HL-60 (cell line): ENCODE data around the gene A4GALT.

Source experiments
- DNase-seq, 2 experiments: peaks; one replicate each; pipeline ENCODE4 v3.0.0-alpha.2; 2010 to 2020; ENCODE audit warnings: low read depth in 1 of 2, low spot score in 1 of 2
- H3K27ac ChIP-seq: fragments of 250-450 bp; sonication (Bioruptor Pico); replicated peaks from 2 replicates; pipeline ENCODE4 v1.5.1; 2020; ENCODE audit warnings: mild to moderate bottlenecking, moderate library complexity
- H3K27me3 ChIP-seq: fragments of 250-450 bp; sonication (Bioruptor Pico); 2 replicates; pipeline ENCODE4 v1.5.1; 2021; ENCODE audit warnings: mild to moderate bottlenecking, moderate library complexity; ENCODE audit not compliant: insufficient read depth, poor library complexity, severe bottlenecking
- H3K4me3 ChIP-seq: replicated peaks from 2 replicates; pipeline ENCODE4 v1.5.1; 2011; ENCODE audit warnings: mild to moderate bottlenecking, control low read depth, low read length; ENCODE audit not compliant: insufficient read depth
- GABPA ChIP-seq: IDR thresholded peaks from 2 replicates; pipeline ENCODE4 v1.6.1; 2012; ENCODE audit warnings: low read depth
- POLR2AphosphoS5 ChIP-seq: IDR thresholded peaks from 2 replicates; pipeline ENCODE4 v1.6.1; 2012; ENCODE audit warnings: low read depth
- SPI1 ChIP-seq: IDR thresholded peaks from 2 replicates; pipeline ENCODE4 v1.6.1; 2012; ENCODE audit warnings: low read depth, mild to moderate bottlenecking, borderline replicate concordance
- TF ChIP-seq, protein P1 (sequence below): IDR thresholded peaks from one replicate; pipeline ENCODE4 v1.5.1; 2011; ENCODE audit warnings: low read length, control low read depth, inconsistent platforms; ENCODE audit not compliant: insufficient read depth
- TF ChIP-seq, protein P2 (sequence below): IDR thresholded peaks from 2 replicates; pipeline ENCODE4 v1.6.1; 2012; ENCODE audit warnings: low read depth; ENCODE audit not compliant: insufficient replicate concordance

Gene A4GALT

DNA sequence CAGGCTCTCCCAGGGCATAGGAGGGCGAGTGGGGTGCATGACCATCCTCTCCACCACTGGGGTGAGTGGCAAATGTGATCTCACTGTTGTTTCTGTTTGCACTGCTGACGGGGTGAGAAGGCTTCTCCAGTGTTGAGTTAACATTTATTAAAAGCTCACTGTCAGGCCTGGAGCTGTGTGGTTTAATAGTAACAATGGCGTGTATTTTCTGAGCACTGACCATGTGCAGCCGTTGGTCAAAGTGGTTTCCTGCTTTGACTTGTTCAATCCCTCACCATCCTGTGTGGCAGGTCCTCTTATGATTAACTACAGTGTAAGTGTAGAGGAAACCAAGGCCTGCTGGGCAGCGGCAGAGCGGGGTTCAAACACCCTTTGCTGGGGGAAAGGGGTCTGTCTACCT is 4.4 kb downstream of the A4GALT start:
- Histone ChIP-seq H3K27me3 (peaks cover 35% of the 10 kb centered on the region), H3K27ac (no peak overlapping the region), H3K4me3 (no peak overlapping the region)
- no peak for DNase-seq
- TF ChIP-seq, protein P1, sequence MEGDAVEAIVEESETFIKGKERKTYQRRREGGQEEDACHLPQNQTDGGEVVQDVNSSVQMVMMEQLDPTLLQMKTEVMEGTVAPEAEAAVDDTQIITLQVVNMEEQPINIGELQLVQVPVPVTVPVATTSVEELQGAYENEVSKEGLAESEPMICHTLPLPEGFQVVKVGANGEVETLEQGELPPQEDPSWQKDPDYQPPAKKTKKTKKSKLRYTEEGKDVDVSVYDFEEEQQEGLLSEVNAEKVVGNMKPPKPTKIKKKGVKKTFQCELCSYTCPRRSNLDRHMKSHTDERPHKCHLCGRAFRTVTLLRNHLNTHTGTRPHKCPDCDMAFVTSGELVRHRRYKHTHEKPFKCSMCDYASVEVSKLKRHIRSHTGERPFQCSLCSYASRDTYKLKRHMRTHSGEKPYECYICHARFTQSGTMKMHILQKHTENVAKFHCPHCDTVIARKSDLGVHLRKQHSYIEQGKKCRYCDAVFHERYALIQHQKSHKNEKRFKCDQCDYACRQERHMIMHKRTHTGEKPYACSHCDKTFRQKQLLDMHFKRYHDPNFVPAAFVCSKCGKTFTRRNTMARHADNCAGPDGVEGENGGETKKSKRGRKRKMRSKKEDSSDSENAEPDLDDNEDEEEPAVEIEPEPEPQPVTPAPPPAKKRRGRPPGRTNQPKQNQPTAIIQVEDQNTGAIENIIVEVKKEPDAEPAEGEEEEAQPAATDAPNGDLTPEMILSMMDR: no peak
- no peak for TF ChIP-seq GABPA
- no peak for TF ChIP-seq POLR2AphosphoS5
- TF ChIP-seq, protein P2, sequence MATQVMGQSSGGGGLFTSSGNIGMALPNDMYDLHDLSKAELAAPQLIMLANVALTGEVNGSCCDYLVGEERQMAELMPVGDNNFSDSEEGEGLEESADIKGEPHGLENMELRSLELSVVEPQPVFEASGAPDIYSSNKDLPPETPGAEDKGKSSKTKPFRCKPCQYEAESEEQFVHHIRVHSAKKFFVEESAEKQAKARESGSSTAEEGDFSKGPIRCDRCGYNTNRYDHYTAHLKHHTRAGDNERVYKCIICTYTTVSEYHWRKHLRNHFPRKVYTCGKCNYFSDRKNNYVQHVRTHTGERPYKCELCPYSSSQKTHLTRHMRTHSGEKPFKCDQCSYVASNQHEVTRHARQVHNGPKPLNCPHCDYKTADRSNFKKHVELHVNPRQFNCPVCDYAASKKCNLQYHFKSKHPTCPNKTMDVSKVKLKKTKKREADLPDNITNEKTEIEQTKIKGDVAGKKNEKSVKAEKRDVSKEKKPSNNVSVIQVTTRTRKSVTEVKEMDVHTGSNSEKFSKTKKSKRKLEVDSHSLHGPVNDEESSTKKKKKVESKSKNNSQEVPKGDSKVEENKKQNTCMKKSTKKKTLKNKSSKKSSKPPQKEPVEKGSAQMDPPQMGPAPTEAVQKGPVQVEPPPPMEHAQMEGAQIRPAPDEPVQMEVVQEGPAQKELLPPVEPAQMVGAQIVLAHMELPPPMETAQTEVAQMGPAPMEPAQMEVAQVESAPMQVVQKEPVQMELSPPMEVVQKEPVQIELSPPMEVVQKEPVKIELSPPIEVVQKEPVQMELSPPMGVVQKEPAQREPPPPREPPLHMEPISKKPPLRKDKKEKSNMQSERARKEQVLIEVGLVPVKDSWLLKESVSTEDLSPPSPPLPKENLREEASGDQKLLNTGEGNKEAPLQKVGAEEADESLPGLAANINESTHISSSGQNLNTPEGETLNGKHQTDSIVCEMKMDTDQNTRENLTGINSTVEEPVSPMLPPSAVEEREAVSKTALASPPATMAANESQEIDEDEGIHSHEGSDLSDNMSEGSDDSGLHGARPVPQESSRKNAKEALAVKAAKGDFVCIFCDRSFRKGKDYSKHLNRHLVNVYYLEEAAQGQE: no peak
- TF ChIP-seq SPI1: no peak

DNA sequence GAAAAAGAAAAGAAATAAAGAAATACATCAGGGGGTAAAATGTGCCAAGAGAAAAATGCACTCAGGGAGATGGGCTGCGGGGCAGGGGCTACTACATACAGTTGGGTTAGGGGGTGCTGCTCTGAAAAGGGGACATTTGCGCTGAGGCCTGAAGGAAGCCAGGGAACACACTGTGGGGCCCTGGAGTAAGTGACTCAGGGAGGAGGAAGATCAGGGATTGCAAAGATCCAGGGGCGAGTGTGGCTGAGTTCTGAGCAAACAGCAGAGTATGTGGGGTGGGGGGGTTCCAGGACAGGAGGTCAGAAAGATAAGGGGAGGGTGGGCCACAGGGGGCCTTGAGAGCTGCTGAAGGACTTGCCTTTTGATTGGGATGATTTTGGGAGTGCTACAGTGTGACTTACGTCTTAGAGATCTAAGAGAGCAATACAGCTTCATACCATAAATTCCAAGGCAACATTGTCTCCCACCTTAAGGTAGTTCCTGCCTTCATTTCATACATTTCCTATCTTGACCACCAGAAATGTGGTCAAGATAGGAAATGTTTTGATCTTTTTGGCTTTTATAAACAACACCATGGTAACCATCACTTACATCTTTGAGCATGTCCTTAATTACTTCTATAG is 5.8 kb downstream of the A4GALT start:
- no peak for DNase-seq
- Histone ChIP-seq H3K27me3 (peaks cover 28% of the 10 kb centered on the region), H3K27ac (no peak overlapping the region), H3K4me3 (no peak overlapping the region)
- TF ChIP-seq, protein P1: no peak
- TF ChIP-seq GABPA (no peak), POLR2AphosphoS5 (no peak), SPI1 (no peak)
- TF ChIP-seq, protein P2: no peak

DNA sequence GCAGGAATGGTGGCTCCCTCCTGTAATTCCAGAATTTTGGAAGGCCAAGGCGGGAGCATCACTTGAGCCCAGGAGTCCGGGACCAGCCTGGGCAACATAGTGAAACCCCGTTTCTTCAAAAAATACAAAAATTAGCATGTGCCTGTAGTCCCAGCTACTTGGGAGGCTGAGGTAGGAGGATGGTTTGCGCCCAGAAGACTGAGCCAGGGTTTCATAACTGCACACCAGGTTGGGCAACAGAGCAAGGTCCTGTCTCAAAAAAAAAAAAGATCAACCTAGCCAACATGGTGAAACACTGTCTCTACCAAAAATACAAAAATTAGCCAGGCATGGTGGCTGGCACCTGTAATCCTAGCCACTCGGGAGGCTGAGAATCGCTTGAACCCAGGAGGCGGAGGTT is 6.4 kb downstream of the A4GALT start:
- Histone ChIP-seq H3K27me3 (peaks cover 22% of the 10 kb centered on the region), H3K27ac (no peak overlapping the region), H3K4me3 (no peak overlapping the region)
- TF ChIP-seq, protein P2: no peak
- TF ChIP-seq SPI1 (no peak), POLR2AphosphoS5 (no peak), GABPA (no peak)
- TF ChIP-seq, protein P1: no peak
- no peak for DNase-seq
